GM21515 (cell line): Measurements from ENCODE around the gene ITGB7.
"Not testable (repeated sequence)": the region's sequence is repeated elsewhere in the genome, so short reads cannot be mapped to it uniquely, and the experiment has no call there.

ENCODE experiments used
- ATAC-seq: cut with Tn5 transposase; IDR thresholded peaks from one replicate; pipeline ENCODE4 v1.9.1; 2021; ENCODE audit not compliant: unreplicated experiment

ITGB7 gene

GRCh38 chr12:53180220-53180930 is 26.7 kb downstream of the ITGB7 start, which contains the start of the genes CSAD and ZNF740:
Gene CSAD, minus strand, starts transcription at chr12:53180925. Its CDS starts 7,455 bp downstream, at chr12:53173470.
Gene ZNF740, plus strand, starts transcription at chr12:53180722. Its CDS starts 1,262 bp downstream, at chr12:53181984.
- ATAC-seq = peak; percentile 91

- peak; percentile 15 for ATAC-seq
Observed at GRCh38 chr12:53179687-53180219, 27.3 kb downstream of the ITGB7 start.

- not testable (repeated sequence) for ATAC-seq
Observed at GRCh38 chr12:53178803-53179202, 28.2 kb downstream of the ITGB7 start.

- not testable (repeated sequence) for ATAC-seq
Observed at GRCh38 chr12:53177447-53177846, 29.6 kb downstream of the ITGB7 start.

GRCh38 chr12:53176750-53177149 is 30.3 kb downstream of the ITGB7 start:
- no peak for ATAC-seq

GRCh38 chr12:53174881-53175491 is 32.1 kb downstream of the ITGB7 start:
- no peak for ATAC-seq

- ATAC-seq = no peak
Observed at GRCh38 chr12:53173085-53173715, 33.9 kb downstream of the ITGB7 start.

GRCh38 chr12:53172352-53172751 is 34.7 kb downstream of the ITGB7 start:
- ATAC-seq = no peak

GRCh38 chr12:53171725-53172329 is 35.2 kb downstream of the ITGB7 start:
- no peak for ATAC-seq

- ATAC-seq = no peak
Observed at GRCh38 chr12:53170876-53171724, 36.0 kb downstream of the ITGB7 start.

- no peak for ATAC-seq
Observed at GRCh38 chr12:53170215-53170614, 36.8 kb downstream of the ITGB7 start.

GRCh38 chr12:53169644-53170043 is 37.4 kb downstream of the ITGB7 start:
- no peak for ATAC-seq

- no peak for ATAC-seq
Observed at GRCh38 chr12:53166837-53167236, 40.2 kb downstream of the ITGB7 start.

- ATAC-seq = not testable (repeated sequence)
Observed at GRCh38 chr12:53163008-53163407, 44.0 kb downstream of the ITGB7 start.

GRCh38 chr12:53161119-53161911 is 45.7 kb downstream of the ITGB7 start:
- ATAC-seq = no peak

GRCh38 chr12:53160673-53161072 is 46.4 kb downstream of the ITGB7 start:
- no peak for ATAC-seq

GRCh38 chr12:53160000-53160399 is 47.1 kb downstream of the ITGB7 start:
- ATAC-seq = no peak

GRCh38 chr12:53159195-53159839 is 47.7 kb downstream of the ITGB7 start:
- peak; percentile 64 for ATAC-seq

- ATAC-seq = no peak
Observed at GRCh38 chr12:53152390-53152789, 54.7 kb downstream of the ITGB7 start.
